ENCODE results near the gene UPF1. TPM values are rescaled to one million over a fixed set of nuclear protein-coding genes. Genes with fewer than 3 reads are reported as not detected.

Gene UPF1
- total and polyA plus RNA-seq, 11 donors, result 27.5 to 84.4 (median 38.3) TPM

- Histone ChIP-seq H3K4me3 (no peak overlapping the region), H3K36me3 (no peaks in the 10 kb centered on the region), H3K27me3 (peaks cover 19 to 81% (median 48%) of the 10 kb centered on the region in 9 donors), H3K9me3 (no peaks in the 10 kb centered on the region), H3K4me1 (peaks cover 0 to 13% (median 6%) of the 10 kb centered on the region in 12 donors), H3K27ac (no peak overlapping the region)
- DNase-seq, result no peak
- intact Hi-C loops (cut with DNase I), result no loop called here
- ATAC-seq, result peak in 3 of 4 donors; percentile 34 to 62 (median 59)
- 9 to 16% (median 10%) methylated on average over 9 to 21 of the region's 21 CpGs for WGBS, 4 donors
- TF ChIP-seq POLR2A (IDR thresholded peaks at IDR 0.05) (no peak), CTCF (IDR thresholded peaks at IDR 0.05) (no peak)
Observed at GRCh38 chr19:18795540-18795939, 36.2 kb upstream of the UPF1 start.

- TF ChIP-seq POLR2A (IDR thresholded peaks at IDR 0.05) (no peak), CTCF (IDR thresholded peaks at IDR 0.05) (no peak)
- Histone ChIP-seq H3K27ac (no peak overlapping the region), H3K4me3 (no peak overlapping the region), H3K27me3 (peaks cover 12 to 78% (median 41%) of the 10 kb centered on the region in 9 donors), H3K36me3 (no peaks in the 10 kb centered on the region), H3K4me1 (peaks cover 0 to 8% (median under 1%) of the 10 kb centered on the region in 12 donors), H3K9me3 (no peaks in the 10 kb centered on the region)
- DNase-seq (no peak), ATAC-seq (no peak)
- intact Hi-C loops (cut with DNase I), result no loop called here
- 76 to 83% (median 80%) methylated on average over 2 of the region's 2 CpGs for WGBS, 4 donors
Observed at GRCh38 chr19:18796239-18796638, 35.5 kb upstream of the UPF1 start.

GRCh38 chr19:18798384-18799352, 33.1 kb upstream of the UPF1 start:
- intact Hi-C loops (cut with DNase I), result no loop called here
- Histone ChIP-seq H3K9me3 (no peaks in the 10 kb centered on the region), H3K4me3 (no peak overlapping the region), H3K27me3 (peaks cover 6 to 60% (median 23%) of the 10 kb centered on the region in 9 donors), H3K36me3 (no peaks in the 10 kb centered on the region), H3K4me1 (peaks cover 0 to 8% (median 0%) of the 10 kb centered on the region in 12 donors), H3K27ac (no peak overlapping the region)
- TF ChIP-seq POLR2A (IDR thresholded peaks at IDR 0.05) (no peak), CTCF (IDR thresholded peaks at IDR 0.05) (peak in 1 of 12 donors; percentile 6)
- ATAC-seq (no peak), DNase-seq (no peak)
- 51 to 58% (median 55%) methylated on average over 17 to 22 of the region's 22 CpGs for WGBS, 4 donors

DNA sequence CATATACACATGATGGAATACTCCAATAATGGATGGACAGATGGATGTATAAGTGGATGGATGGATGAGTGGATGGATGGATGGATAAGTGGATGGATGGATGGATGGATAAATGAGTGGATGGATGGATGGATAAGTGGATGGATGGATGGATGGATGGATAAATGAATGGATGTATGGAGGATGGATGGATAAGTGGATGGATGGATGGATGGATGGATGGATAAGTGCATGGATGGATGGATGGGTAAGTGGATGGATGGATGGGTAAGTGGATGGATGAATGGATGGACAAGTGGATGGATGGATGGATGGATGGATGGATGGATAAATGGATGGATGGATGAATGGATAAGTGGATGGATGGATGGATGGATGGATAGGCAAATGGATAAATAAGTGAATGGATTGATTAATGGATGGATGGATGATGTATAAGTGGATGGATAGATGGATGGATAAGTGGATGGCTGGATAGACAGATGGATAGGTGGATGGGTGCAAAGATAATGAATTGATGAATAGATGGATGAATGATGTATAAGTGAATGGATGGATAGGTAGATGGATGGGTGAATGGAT, 32.3 kb upstream of the UPF1 start:
- Histone ChIP-seq H3K4me3 (no peak overlapping the region), H3K4me1 (peaks cover 0 to 8% (median 0%) of the 10 kb centered on the region in 12 donors), H3K9me3 (no peaks in the 10 kb centered on the region), H3K27me3 (peaks cover 6 to 60% (median 20%) of the 10 kb centered on the region in 9 donors), H3K36me3 (no peaks in the 10 kb centered on the region), H3K27ac (no peak overlapping the region)
- DNase-seq (no peak), ATAC-seq (no peak)
- intact Hi-C loops (cut with DNase I), result no loop called here
- TF ChIP-seq CTCF (IDR thresholded peaks at IDR 0.05) (no peak), POLR2A (IDR thresholded peaks at IDR 0.05) (no peak)

Data from heart left ventricle (tissue), 16 donors.